Osteoblast (primary cell): ENCODE data around the gene GRID1. TPM values are rescaled to one million over a fixed set of nuclear protein-coding genes. Genes with fewer than 3 reads are reported as not detected.

Experiments used
- DNase-seq: peaks from one replicate; pipeline ENCODE4 v3.0.0; 2011; ENCODE audit warnings: low spot score, mixed read lengths; ENCODE audit not compliant: insufficient read length; ENCODE audit errors: missing footprints
- H2AFZ ChIP-seq: 2 replicates; pipeline ENCODE4 v1.6.0; 2011; ENCODE audit warnings: mild to moderate bottlenecking, low read length
- H3K27ac ChIP-seq: 2 replicates; pipeline ENCODE4 v1.5.1; 2011; ENCODE audit warnings: mild to moderate bottlenecking, low read depth, low read length, moderate library complexity
- H3K27me3 ChIP-seq: 2 replicates; pipeline ENCODE4 v1.6.0; 2012; ENCODE audit warnings: mild to moderate bottlenecking, control low read depth, inconsistent platforms, low read length, moderate library complexity; ENCODE audit not compliant: insufficient read depth
- H3K36me3 ChIP-seq: 2 replicates; pipeline ENCODE4 v1.5.1; 2011; ENCODE audit warnings: mild to moderate bottlenecking, low read length, control low read depth, moderate library complexity; ENCODE audit not compliant: insufficient read depth
- H3K4me1 ChIP-seq: 2 replicates; pipeline ENCODE4 v1.5.1; 2011; ENCODE audit warnings: mild to moderate bottlenecking, low read length, control low read depth, moderate library complexity; ENCODE audit not compliant: insufficient read depth
- H3K4me2 ChIP-seq: 2 replicates; pipeline ENCODE4 v1.6.0; 2011; ENCODE audit warnings: mild to moderate bottlenecking, low read length; ENCODE audit not compliant: insufficient read depth
- H3K4me3 ChIP-seq: fragments of 200-600 bp; sonication (generic); 3 replicates; pipeline ENCODE4 v1.5.1; 2012; ENCODE audit warnings: mild to moderate bottlenecking, low read length, inconsistent platforms; ENCODE audit not compliant: insufficient read depth
- H3K79me2 ChIP-seq: 2 replicates; pipeline ENCODE4 v1.6.0; 2012; ENCODE audit warnings: mild to moderate bottlenecking, low read length, control low read depth, inconsistent platforms; ENCODE audit not compliant: insufficient read depth
- H3K9me3 ChIP-seq: 2 replicates; pipeline ENCODE4 v1.5.1; 2011; ENCODE audit warnings: low read depth, low read length, control low read depth
- H4K20me1 ChIP-seq: 2 replicates; pipeline ENCODE4 v1.6.0; 2012; ENCODE audit warnings: mild to moderate bottlenecking, low read length, control low read depth; ENCODE audit not compliant: insufficient read depth
- total RNA-seq: library from RNA; depleted of rRNA; stranded (reverse); fragments of >200 nt; gene quantifications from 2 replicates; pipeline ENCODE4 v1.2.3, GENCODE V29; 2012
- TF ChIP-seq, protein P1 (sequence below): IDR thresholded peaks from 2 replicates; pipeline ENCODE4 v1.5.1; 2011; ENCODE audit warnings: mild to moderate bottlenecking, low read depth, low read length, moderate library complexity; ENCODE audit errors: extremely low read depth

Gene GRID1
- total RNA-seq, 1 donor: not detected

DNA sequence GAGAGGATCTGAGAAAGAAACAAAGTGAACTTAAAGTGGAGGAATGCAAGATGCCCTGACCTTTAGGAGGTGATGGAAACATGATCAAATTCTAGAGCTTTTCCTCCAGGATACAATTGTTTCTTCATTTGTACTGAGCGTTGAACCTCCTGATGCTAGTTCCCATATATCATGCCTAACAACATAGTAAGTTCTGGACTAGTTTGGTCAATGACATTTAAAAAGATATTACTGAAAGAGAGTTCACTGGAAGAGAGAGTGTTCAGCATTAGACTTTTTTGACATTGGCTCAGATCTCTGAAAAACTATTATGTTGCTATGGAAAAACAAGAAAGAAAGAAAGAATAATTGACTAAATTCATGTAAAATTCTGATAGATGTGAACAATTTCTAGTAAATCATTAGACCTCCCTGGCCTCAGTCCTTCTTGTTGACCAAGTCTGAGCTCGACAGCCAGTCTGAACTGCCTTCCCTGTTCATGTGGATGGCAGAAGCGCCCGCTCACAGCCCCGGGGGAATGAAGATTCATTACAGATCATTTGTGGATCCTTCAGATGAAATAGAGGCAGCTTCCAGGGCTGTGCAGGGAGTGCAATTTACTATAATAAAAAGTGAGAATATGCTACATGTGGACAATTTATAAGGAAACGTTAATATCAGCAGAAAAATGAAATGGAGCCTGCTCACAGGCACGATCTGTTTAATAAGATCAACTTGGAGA is 442.1 kb downstream of the GRID1 start:
- no peaks in the 10 kb centered on the region for H3K79me2 ChIP-seq
- no peaks in the 10 kb centered on the region for H3K4me1 ChIP-seq
- no peak overlapping the region for H3K4me3 ChIP-seq
- H3K36me3 ChIP-seq: no peaks in the 10 kb centered on the region
- no peak for DNase-seq
- no peaks in the 10 kb centered on the region for H4K20me1 ChIP-seq
- H2AFZ ChIP-seq: no peak overlapping the region
- no peak overlapping the region for H3K27ac ChIP-seq
- no peaks in the 10 kb centered on the region for H3K27me3 ChIP-seq
- no peaks in the 10 kb centered on the region for H3K9me3 ChIP-seq
- no peak overlapping the region for H3K4me2 ChIP-seq
- TF ChIP-seq, protein P1, sequence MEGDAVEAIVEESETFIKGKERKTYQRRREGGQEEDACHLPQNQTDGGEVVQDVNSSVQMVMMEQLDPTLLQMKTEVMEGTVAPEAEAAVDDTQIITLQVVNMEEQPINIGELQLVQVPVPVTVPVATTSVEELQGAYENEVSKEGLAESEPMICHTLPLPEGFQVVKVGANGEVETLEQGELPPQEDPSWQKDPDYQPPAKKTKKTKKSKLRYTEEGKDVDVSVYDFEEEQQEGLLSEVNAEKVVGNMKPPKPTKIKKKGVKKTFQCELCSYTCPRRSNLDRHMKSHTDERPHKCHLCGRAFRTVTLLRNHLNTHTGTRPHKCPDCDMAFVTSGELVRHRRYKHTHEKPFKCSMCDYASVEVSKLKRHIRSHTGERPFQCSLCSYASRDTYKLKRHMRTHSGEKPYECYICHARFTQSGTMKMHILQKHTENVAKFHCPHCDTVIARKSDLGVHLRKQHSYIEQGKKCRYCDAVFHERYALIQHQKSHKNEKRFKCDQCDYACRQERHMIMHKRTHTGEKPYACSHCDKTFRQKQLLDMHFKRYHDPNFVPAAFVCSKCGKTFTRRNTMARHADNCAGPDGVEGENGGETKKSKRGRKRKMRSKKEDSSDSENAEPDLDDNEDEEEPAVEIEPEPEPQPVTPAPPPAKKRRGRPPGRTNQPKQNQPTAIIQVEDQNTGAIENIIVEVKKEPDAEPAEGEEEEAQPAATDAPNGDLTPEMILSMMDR: no peak

DNA sequence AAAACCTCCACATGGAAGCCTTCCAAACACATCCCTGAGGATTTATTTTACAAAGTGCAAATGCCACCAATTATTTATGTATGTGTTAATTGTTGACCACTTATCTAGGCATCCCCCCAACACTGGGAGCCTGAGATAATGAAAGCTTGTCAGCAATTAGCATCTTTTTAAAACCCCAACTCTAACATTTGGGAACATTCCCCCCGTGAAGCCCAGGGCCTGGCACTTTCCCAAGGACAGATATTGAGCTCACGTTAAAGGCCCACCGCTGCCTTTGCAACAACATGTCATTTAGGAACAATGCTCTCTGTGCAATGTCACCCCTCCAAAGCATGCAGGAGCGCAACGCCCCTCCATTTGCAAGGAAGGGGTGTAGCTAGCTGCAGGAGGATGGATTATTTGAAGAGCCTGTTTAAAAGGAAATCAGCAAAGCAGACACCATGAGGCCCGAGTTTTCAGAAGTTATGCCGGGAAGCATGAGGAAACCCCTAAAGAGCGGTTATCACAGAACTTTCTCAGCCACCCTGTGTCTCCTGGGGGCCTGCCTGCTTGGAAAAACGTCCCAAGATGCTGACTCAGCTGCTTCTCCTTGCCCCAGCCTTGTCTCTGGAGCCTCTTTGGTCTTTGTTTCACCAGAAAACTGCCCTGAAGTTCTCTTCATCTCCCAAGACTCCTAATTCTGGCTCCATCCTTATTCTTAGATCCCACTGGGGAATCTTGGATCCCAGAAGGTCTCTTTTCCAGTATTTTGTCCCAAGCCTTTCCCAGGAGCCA is 444.1 kb downstream of the GRID1 start:
- Histone ChIP-seq H3K36me3 (no peaks in the 10 kb centered on the region), H2AFZ (no peak overlapping the region)

DNA sequence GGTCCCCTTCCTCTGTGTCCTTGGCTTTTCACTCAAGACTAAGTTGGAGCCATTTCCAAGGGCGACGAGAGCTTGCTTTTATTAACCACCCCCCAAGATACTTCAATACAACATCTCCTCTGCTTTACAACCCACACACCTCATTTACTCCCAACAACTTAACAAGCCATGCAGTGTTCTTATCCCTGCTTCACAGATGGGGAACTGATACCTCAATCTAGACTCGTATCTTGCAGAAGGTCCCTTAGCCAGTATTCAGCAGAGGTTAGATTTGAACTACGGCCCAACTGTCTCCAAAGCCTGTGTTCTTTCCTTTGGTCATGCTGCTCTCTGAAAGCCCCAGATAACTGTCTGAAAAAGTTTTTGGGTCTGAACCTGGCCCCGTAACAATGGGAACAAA is 444.8 kb downstream of the GRID1 start:
- no peaks in the 10 kb centered on the region for H4K20me1 ChIP-seq
- no peak for DNase-seq
- H3K4me1 ChIP-seq: no peaks in the 10 kb centered on the region
- no peaks in the 10 kb centered on the region for H3K9me3 ChIP-seq
- H3K4me3 ChIP-seq: no peak overlapping the region
- H3K27ac ChIP-seq: no peak overlapping the region
- H3K27me3 ChIP-seq: no peaks in the 10 kb centered on the region
- H2AFZ ChIP-seq: no peak overlapping the region
- H3K36me3 ChIP-seq: no peaks in the 10 kb centered on the region
- TF ChIP-seq, protein P1: no peak
- no peak overlapping the region for H3K4me2 ChIP-seq
- no peaks in the 10 kb centered on the region for H3K79me2 ChIP-seq

More for the DNA sequence above, 444.1 kb downstream of the GRID1 start:
- TF ChIP-seq, protein P1: no peak
- H3K79me2 ChIP-seq: no peaks in the 10 kb centered on the region
- no peaks in the 10 kb centered on the region for H3K9me3 ChIP-seq
- no peaks in the 10 kb centered on the region for H3K27me3 ChIP-seq
- H3K4me2 ChIP-seq: no peak overlapping the region
- H3K27ac ChIP-seq: no peak overlapping the region
- DNase-seq: no peak
- no peaks in the 10 kb centered on the region for H3K4me1 ChIP-seq
- H3K4me3 ChIP-seq: no peak overlapping the region
- H4K20me1 ChIP-seq: no peaks in the 10 kb centered on the region

DNA sequence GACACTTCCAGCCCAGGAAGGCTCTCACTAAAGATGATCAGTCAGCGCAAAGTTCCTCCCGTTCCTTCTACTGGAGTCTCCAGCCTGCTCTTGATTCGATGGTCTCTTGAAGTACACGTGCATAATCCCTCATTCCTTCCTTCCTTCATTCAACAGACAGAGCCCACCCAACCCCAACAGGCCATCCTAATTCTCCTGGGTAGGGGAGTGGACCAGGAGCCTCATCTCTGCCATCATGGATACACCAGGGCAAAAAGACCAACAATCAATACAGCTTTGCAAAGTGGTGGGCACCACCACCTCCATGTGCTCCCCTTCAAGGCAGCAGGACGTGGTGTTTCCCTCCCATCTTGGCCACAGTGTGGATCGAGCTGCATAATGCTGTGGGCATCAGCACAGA is 446.3 kb downstream of the GRID1 start:
- DNase-seq: no peak
- no peaks in the 10 kb centered on the region for H4K20me1 ChIP-seq
- TF ChIP-seq, protein P1: no peak
- H3K9me3 ChIP-seq: no peaks in the 10 kb centered on the region
- H3K27me3 ChIP-seq: no peaks in the 10 kb centered on the region
- H3K36me3 ChIP-seq: no peaks in the 10 kb centered on the region
- no peak overlapping the region for H2AFZ ChIP-seq
- no peak overlapping the region for H3K4me3 ChIP-seq
- no peaks in the 10 kb centered on the region for H3K4me1 ChIP-seq
- no peak overlapping the region for H3K27ac ChIP-seq
- no peaks in the 10 kb centered on the region for H3K79me2 ChIP-seq
- H3K4me2 ChIP-seq: no peak overlapping the region
